T-helper 22 cell (primary cell): Measurements from ENCODE around the gene LETM1.
A peak's percentile ranks its signal among the peaks of the same experiment; 100 is the strongest.

Experiments used
- DNase-seq: peaks from one replicate; pipeline ENCODE4 v3.0.0-alpha.2; 2020; ENCODE audit warnings: low read depth

Gene LETM1

DNA sequence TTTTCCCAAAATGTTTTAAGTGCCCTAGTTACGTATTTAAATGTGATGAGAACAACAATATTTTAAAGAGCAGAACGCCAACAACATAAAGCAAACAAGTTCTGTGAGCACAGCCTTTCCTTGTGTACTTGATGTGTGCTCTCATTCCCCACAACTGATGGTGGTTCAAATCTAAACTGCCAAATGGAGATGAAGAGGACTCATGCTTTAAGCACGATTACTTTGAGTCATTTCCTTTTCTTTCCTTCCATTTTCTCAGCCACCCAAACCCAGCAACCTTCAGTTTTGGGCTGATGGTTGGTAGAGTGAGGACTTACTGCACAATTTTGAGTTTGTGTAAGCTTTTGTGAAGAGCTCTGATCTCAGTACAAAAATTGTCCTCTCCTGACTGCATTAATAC, 16.9 kb upstream of the LETM1 start:
- DNase-seq = no peak

DNA sequence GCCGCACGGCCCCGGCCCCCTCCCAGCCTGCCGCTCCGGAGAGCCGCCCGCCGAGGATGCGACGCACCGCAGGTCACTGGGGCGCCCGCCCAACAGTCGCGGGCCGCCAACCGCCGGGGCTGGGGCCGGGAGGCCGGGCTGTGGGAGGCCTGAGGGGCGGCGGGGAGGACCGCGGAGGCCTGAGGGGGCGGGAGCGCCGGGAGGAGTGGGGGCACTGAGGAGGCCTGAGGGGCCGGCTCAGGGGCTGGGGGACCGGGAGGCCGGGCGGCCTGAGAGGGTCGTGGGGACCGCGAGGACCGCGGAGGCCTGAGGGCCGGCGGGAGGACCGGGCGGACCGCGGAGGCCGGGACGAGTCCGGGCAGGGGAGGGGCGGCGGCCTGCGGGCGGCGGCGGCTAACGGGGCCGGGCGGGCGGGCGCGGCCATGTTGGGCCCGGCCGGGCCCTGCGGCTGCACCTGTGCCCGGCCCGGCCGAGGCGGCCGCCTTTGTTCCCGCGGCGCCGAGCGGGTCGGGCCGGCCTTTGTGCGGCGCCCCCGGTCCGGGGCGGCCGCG, 15.6 kb upstream of the LETM1 start:
- DNase-seq = no peak

DNA sequence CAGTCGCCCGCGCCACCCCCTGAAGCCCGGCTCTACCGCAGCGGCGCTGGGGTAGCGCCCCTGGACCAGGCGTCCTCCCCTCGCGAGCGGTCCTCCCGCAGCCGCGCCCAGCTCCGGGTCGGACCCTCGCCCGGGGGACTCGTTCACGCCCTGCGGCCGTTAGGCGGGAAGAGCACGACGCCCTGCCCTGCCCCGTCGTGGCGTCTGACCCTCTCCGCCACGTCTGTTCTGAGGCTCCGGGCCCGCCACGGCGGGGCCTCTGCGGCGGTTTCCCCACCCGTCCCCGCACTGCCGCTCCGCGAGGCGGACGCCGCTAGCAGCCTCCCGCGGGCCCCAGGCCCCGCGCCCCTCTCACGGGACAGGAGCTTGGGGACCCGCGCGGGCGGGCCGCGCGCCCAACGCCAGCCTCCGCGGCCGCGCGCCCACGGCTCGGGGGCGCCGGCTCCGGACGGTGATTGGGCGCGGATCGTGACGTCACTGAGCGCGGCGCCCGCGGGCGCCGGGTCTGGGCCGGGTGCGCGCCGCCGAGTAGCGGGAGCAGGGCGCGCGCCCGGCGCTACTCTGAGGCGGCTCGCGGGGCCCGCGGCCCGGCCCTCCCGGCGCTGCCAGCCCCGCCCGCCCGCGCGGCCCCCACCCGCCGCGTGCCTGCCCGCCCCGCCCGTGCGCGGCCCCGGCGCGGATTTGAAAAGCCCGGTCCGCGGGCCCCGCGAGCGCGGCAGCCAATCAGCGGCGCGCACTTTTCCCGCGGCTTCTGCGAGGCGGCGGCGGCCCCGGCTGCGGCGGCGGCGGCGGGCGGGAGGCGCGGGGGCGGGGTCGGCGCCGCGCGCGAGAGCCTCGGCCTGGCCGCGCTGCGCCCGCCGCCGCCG, 14.9 kb upstream of the LETM1 start, which contains the start of gene NSD2:
NSD2 (plus strand) TSS at position 816 of the 866 bp plus-strand sequence. CDS start 29,262 bp downstream, outside the sequence.
- peak; percentile 83 for DNase-seq

DNA sequence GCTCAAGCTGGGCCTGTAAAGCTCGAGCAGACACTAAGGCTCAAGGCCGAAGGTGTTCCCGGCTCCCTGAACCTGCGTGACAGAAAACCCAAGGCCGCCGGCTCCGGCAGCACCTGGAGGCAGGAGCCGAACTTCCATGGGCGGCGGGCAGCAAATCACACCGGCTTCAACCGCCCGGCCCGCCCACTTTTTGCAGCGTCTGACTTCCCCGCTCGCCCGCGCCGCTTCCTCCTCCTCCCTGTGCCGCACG, 14.3 kb upstream of the LETM1 start:
- peak; percentile 81 for DNase-seq

GRCh38 chr4:1869530-1870327, 13.8 kb upstream of the LETM1 start:
- DNase-seq = no peak

GRCh38 chr4:1868912-1869311, 13.0 kb upstream of the LETM1 start:
- no peak for DNase-seq

- no peak for DNase-seq
Observed at GRCh38 chr4:1868293-1868692, 12.3 kb upstream of the LETM1 start.

- no peak for DNase-seq
Observed at GRCh38 chr4:1866189-1866661, 10.3 kb upstream of the LETM1 start.

GRCh38 chr4:1864076-1865008, 8.4 kb upstream of the LETM1 start:
- DNase-seq = no peak

DNA sequence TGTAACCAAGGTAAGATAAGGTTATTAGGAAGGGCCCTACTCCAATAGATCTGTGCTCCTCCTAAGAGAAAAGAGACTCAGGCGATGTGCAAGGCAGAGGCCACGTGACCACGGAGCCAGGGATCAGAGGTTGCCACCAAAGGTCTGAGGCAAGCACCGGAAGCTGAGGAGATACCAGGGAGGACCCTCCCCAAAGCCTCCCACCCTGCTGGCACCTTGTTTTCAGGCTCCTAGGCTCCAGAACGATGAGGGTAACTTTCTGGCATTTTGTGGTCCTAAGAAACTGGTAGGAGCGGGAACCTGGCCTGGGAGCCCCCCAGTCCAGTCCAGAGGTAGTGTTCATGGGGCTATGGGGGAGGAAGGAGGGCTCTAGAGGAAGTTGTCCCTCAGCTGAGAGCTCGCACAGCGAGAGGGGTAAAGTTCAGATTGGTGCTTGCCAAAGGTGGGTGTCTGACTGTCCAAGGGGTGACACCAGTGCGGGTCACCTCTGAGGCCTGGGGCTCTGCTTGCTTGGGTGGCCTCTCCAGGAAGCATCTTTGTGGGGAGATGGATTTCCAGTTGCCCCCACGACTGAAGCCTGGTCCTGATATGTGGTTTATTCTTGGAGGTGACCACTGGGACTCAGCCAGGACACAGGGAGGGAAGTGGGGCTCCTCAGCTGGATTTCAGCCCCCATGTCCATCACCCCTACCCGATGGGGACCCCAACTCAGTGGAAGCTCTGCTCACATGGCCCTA, 7.5 kb upstream of the LETM1 start:
- DNase-seq = no peak

GRCh38 chr4:1862961-1863296, 7.0 kb upstream of the LETM1 start:
- no peak for DNase-seq

DNA sequence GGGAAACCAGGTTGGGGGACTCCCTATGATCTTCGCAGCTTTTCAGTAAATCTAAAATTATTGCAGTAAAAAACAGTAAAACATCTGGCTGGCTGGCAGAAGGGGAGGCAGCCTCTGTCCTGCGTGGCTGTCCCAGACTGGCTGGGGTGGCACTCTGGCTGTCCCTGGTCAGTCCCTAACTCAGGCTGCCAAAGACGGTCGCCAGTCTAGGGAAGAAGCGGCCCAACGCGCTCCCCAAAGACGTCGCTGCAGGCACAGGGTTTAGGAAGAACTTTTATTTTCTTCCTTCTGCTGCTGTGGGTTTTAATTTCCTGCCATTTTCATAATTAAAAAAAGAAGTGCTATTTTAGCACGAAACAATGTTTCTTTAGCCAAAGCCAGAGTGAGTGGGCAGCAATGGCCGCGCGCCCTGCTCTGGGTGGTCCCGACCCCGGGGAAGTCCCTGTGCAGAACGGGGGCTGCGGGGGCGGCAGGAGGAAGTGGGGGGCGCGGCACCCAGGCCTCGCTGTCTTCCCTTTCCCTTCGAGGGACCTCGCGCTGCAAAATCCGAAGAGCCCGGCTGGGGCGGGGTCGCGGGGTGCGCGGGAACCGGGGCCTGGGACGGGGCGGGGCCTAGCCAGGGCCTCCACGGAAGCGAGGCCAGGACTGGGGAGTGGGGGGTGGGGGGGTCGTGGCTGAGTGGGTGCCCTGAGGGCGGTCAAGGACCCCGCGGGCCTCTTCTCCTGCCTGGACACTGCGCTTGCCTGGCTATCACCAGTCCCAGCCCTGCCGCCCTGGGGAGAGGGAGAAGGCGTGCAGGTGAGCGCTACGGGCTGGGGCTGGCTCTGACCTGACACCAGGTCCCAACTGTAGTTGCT, 6.3 kb upstream of the LETM1 start:
- DNase-seq = no peak

- no peak for DNase-seq
Observed at GRCh38 chr4:1859389-1859753, 3.4 kb upstream of the LETM1 start.

- DNase-seq = no peak
Observed at GRCh38 chr4:1857931-1858330, 2.0 kb upstream of the LETM1 start.

DNA sequence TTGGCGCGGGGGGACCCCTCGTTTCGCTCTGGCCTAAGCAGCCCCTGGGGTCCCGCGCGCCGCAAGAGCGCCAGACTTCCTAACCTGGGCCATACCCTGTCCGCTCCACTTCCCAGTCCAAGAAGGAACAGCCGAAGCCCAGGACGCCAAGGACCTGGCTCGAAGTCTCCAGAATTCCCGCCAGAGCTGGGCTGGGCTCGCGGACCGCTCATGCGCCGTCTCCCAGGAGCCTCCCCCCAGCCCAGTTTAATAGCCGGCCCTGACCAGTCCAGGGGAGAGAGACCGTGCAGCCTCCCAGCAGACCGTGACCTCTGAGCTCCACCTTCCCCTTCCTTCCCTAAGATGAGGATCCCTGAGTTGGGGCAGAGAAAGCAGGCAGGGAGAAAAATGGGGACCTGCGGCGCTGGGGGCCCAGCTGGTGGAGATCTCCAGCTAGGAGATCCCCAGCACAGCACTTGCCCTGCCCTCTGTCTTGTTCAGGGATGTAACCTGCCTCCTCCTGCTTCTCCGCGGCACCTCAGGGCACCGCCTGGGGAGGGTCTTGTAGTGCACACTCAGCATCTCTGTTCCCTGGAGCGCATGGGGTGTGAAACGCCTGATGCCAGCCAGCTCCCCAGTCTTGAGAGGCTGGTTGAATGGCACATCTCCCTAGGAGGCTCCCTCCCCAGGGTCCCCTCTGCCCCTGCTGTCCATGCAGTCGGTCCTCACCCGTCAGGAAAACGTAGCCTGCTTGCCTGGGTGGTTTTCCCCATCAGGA, 1.2 kb upstream of the LETM1 start:
- DNase-seq = no peak

DNA sequence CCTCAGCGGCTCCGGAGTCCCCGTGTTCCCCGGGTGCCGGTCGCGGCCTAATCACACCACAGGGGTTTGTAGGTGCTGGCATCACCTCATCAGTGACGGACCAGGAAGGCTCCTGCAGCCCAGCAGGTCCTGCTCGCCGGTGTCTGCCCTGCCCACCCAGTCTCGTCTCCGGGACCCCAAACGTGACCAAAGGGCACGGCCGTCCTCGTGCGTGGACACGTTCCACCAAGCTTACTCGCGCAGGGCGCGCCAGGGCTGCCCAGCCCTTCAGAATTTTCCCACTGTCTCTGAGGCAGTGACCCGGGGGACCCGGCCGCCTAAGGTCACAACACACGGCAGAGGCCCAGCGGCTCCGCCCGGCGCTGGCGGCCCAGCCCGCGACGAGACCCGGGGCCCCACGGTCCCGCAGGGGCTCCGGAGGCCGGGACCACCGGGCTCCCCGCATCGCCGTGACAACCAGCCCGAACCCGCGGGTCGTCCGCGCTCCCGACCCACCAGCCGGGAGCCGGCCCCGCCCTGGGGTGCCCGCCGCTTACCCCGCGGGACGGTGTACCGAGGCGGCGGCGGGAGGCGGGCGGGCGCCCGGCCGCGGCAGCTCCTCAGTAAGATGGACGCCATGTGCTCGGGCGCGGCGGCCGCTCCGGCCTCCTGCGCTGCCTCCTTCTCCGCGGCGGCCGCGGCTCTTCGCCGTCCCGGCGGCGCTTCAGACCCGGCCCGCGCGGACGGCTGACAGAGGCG, 454 bp downstream of the LETM1 start:
- DNase-seq = no peak

DNA sequence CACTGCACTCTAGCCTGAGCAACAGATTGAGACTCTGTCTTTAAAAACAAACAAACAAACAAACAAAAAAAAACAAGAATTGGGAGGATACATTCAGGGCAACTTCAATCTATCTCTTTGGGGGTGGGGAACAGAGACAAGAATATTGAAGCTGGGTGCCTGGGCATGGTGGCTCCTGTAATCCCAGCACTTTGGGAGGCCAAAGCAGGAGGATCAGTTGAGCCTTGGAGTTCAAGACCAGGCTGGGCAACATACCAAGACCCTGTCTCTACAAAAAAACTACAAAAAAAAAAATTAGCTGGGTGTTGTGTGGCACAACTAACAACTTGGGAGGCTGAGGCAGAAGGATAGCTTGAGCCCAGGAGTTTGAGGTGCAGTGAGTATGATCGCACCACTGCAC, 1.2 kb downstream of the LETM1 start:
- no peak for DNase-seq

- DNase-seq = no peak
Observed at GRCh38 chr4:1852904-1853623, 2.9 kb downstream of the LETM1 start.
